GM12878 (cell line): ENCODE measurements around the gene SAAL1. TPM values are rescaled to one million over a fixed set of nuclear protein-coding genes. Genes with fewer than 3 reads are reported as not detected.

Source experiments
- ATAC-seq: fragments of 200-7000 bp; cut with Tn5 transposase; 3 replicates; pipeline ENCODE4 v1.9.1; 2020; ENCODE audit warnings: mild to moderate bottlenecking, moderate library complexity
- BruUV-seq: library from RNA; stranded (reverse); fragments of 400-500 nt; replicated peaks from 2 replicates; lab custom pipeline; 2021; lab: Mats Ljungman, UMichigan
- CTCF ChIA-PET: fragments of 300-600 bp; sonication (Branson Sonifier 250); formaldehyde crosslinking; extraction: SDS; loops from one replicate; lab custom pipeline; 2021; ENCODE audit warnings: inconsistent platforms; lab: Yijun Ruan, JAX
- POLR2A ChIA-PET: fragments of 350-600 bp; formaldehyde crosslinking; extraction: SDS; loops from one replicate; lab custom pipeline; 2021; ENCODE audit warnings: inconsistent platforms; lab: Charles Lee
- RAD21 ChIA-PET: fragments of 300-600 bp; sonication (Branson Sonifier 250); formaldehyde crosslinking; loops from one replicate; lab custom pipeline; 2023; ENCODE audit warnings: antibody characterized with exemption; ENCODE audit not compliant: unreplicated experiment; lab: Charles Lee
- SMC1A ChIA-PET: fragments of 300-600 bp; sonication (Branson Sonifier 250); formaldehyde crosslinking; loops from one replicate; lab custom pipeline; 2023; ENCODE audit not compliant: unreplicated experiment, uncharacterized antibody; lab: Charles Lee
- DNase-seq: peaks from one replicate; pipeline ENCODE4 v3.0.0-alpha.2; 2011; ENCODE audit warnings: low read depth, low spot score
- FAIRE-seq: peaks from 3 replicates; lab custom pipeline; 2011; peaks lifted over from hg19 to GRCh38; lab: Jason Lieb, UNC
- H2AFZ ChIP-seq: 2 replicates; pipeline ENCODE4 v1.6.0; 2011; ENCODE audit warnings: low read depth, low read length, control low read depth; ENCODE audit not compliant: control insufficient read depth
- H3K27ac ChIP-seq: 2 replicates; pipeline ENCODE4 v1.5.1; 2011; ENCODE audit warnings: control low read depth; ENCODE audit not compliant: control insufficient read depth, insufficient read depth
- H3K27me3 ChIP-seq, 2 experiments: replicated peaks in 1 of 2; 2 replicates each; pipeline versions ENCODE4 v1.6.0 to v1.6.1; 2011; ENCODE audit warnings: low read length in 1 of 2; ENCODE audit not compliant: control insufficient read depth in 2 of 2, insufficient read depth in 2 of 2
- H3K36me3 ChIP-seq, 2 experiments: 2 replicates each; pipeline ENCODE4 v1.5.1; 2011; ENCODE audit warnings: low read length in 1 of 2; ENCODE audit not compliant: control insufficient read depth in 2 of 2, insufficient read depth in 2 of 2
- H3K4me1 ChIP-seq: 2 replicates; pipeline ENCODE4 v1.6.1; 2011; ENCODE audit warnings: mild to moderate bottlenecking, low read length, moderate library complexity, mixed read lengths; ENCODE audit not compliant: control insufficient read depth, insufficient read depth
- H3K4me2 ChIP-seq: 2 replicates; pipeline ENCODE4 v1.6.0; 2011; ENCODE audit warnings: control low read depth; ENCODE audit not compliant: control insufficient read depth, insufficient read depth
- H3K4me3 ChIP-seq: fragments of 200-600 bp; sonication (generic); 2 replicates; pipeline ENCODE4 v1.5.1; 2016
- H3K79me2 ChIP-seq: 2 replicates; pipeline ENCODE4 v1.6.0; 2011; ENCODE audit warnings: low read length; ENCODE audit not compliant: control insufficient read depth, insufficient read depth
- H3K9ac ChIP-seq: 2 replicates; pipeline ENCODE4 v1.8.0; 2011; ENCODE audit warnings: low read length, control low read depth, mixed read lengths; ENCODE audit not compliant: control insufficient read depth, insufficient read depth
- H3K9me3 ChIP-seq: replicated peaks from 3 replicates; pipeline ENCODE4 v1.5.1; 2011; ENCODE audit warnings: mild to moderate bottlenecking, low read length; ENCODE audit not compliant: control insufficient read depth, insufficient read depth
- H4K20me1 ChIP-seq: 2 replicates; pipeline ENCODE4 v1.6.0; 2011; ENCODE audit not compliant: control insufficient read depth, insufficient read depth
- CEBPB ChIP-seq, 2 experiments: fragments of 150-350 bp in 1 of 2; IDR thresholded peaks; 2 replicates each; pipeline ENCODE4 v1.6.1; 2012 to 2014; ENCODE audit warnings: low read depth in 2 of 2, low read length in 2 of 2, borderline replicate concordance in 1 of 2, inconsistent platforms in 1 of 2
- DPF2 ChIP-seq: fragments of 450-650 bp; IDR thresholded peaks from 2 replicates; pipeline ENCODE4 v1.6.1; 2017; ENCODE audit warnings: mild to moderate bottlenecking
- FOXM1 ChIP-seq: IDR thresholded peaks from 2 replicates; pipeline ENCODE4 v1.6.1; 2012; ENCODE audit warnings: low read depth, mild to moderate bottlenecking, inconsistent platforms, low read length, moderate library complexity
- GATAD2B ChIP-seq: fragments of 450-650 bp; conservative IDR thresholded peaks from 2 replicates; pipeline ENCODE4 v1.6.1; 2017; ENCODE audit warnings: low read depth, mild to moderate bottlenecking, moderate library complexity
- KAT2A ChIP-seq: conservative IDR thresholded peaks from 2 replicates; pipeline ENCODE4 v1.6.1; 2011; ENCODE audit warnings: low read depth, low read length; ENCODE audit not compliant: control insufficient read depth
- MEF2A ChIP-seq: IDR thresholded peaks from 2 replicates; pipeline ENCODE4 v1.6.1; 2011; ENCODE audit warnings: low read depth, mild to moderate bottlenecking, low read length, moderate library complexity; ENCODE audit not compliant: insufficient read depth
- MLLT1 ChIP-seq: fragments of 450-650 bp; IDR thresholded peaks from 2 replicates; pipeline ENCODE4 v1.6.1; 2016; ENCODE audit warnings: mild to moderate bottlenecking
- MTA2 ChIP-seq: fragments of 450-650 bp; IDR thresholded peaks from 2 replicates; pipeline ENCODE4 v1.6.1; 2016; ENCODE audit warnings: low read depth, mild to moderate bottlenecking, moderate library complexity
- POLR2A ChIP-seq: IDR thresholded peaks from 2 replicates; pipeline ENCODE4 v1.6.1; 2011; ENCODE audit warnings: low read depth, mild to moderate bottlenecking, low read length
- SMC3 ChIP-seq: IDR thresholded peaks from 2 replicates; pipeline ENCODE4 v1.6.1; 2011; ENCODE audit warnings: low read length, improper control_type of control experiment, borderline replicate concordance
- TAF1 ChIP-seq: IDR thresholded peaks from 2 replicates; pipeline ENCODE4 v1.6.1; 2011; ENCODE audit warnings: mild to moderate bottlenecking, low read depth, low read length, borderline replicate concordance
- ZNF274 ChIP-seq: IDR thresholded peaks from one replicate; pipeline ENCODE4 v1.8.0; 2011; ENCODE audit not compliant: insufficient read length, insufficient read depth
- ZZZ3 ChIP-seq: IDR thresholded peaks from 2 replicates; pipeline ENCODE4 v1.6.1; 2011; ENCODE audit warnings: low read depth; ENCODE audit not compliant: control insufficient read depth, insufficient read length
- WGBS: methylation state at CpG from one replicate; pipeline ENCODE4 v1.1.6; 2016; ENCODE audit warnings: low lambda C conversion rate; ENCODE audit not compliant: insufficient replicate concordance, insufficient coverage; ENCODE audit errors: missing lambda C conversion rate; 5-methylcytosine and 5-hydroxymethylcytosine counted together
- in situ Hi-C: fragments of 300-500 bp; cut with MboI; formaldehyde crosslinking; loops from 9 replicates; pipeline ENCODE4 v1.14.3; 2018; ENCODE audit warnings: mixed read lengths
- intact Hi-C: fragments of 100-400 bp; cut with micrococcal nuclease; formaldehyde crosslinking; loops from one replicate; pipeline ENCODE4 v1.14.2; 2022; ENCODE audit not compliant: unreplicated experiment
- polyA plus RNA-seq, 11 experiments: library from polyadenylated mRNA; depleted of rRNA in 4 of 11; unstranded in 6 of 11; stranded (reverse) in 5 of 11; fragments of >200 nt; fragmentation: Nextera tagmentation in 4 of 11; fragmentation: Illumina TruSeq in 1 of 11; extraction: Ambion mirVana in 4 of 11; extraction: Trizol in 1 of 11; gene quantifications; 1 replicate in 1 of 11; 2 replicates in 10 of 11; pipeline versions ENCODE4 v1.2.1 to v1.2.3, GENCODE V29; 2011 to 2016; ENCODE audit warnings: inconsistent platforms in 2 of 11, missing spikeins in 2 of 11, low read depth in 1 of 11
- total RNA-seq, 4 experiments: library from RNA; depleted of rRNA in 3 of 4; stranded (reverse); fragments of >200 nt in 3 of 4; fragmentation: Illumina TruSeq in 1 of 4; extraction: Trizol in 1 of 4; gene quantifications; 2 replicates each; pipeline versions ENCODE4 v1.2.1 to v1.2.3, GENCODE V29; 2013 to 2021
- TF ChIP-seq, protein P1 (sequence below): fragments of 450-650 bp; IDR thresholded peaks from 2 replicates; pipeline ENCODE4 v1.6.1; 2017; ENCODE audit warnings: borderline replicate concordance
- TF ChIP-seq, protein P2 (sequence below): fragments of 450-650 bp; IDR thresholded peaks from 2 replicates; pipeline ENCODE4 v1.6.1; 2018; ENCODE audit warnings: mild to moderate bottlenecking, low read depth, moderate library complexity; ENCODE audit not compliant: partially characterized antibody

Gene SAAL1
- total and polyA plus RNA-seq, 10 of the 15 experiments (the other 5 are each of a cell fraction or from before 2014, with no cell fraction given), result 26.3 to 59.4 (median 43.8) TPM

DNA sequence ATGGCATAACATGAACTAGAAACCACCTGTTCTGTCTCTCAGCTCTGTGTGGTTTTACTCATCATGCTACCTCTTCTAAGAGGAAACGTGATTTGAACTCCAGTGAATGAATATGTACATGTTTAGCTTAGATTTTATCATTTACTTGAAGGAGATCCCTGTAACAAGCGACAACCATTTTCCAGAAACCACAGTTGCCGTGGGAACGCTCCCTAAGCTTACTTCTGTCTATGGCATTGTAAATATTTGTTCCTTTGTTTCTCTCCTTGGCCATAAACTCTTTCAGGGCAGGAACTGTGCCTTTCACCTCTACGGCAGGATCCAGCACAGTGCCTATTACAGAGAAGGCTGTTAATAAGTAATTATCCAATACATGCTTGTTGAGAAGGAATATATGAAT lies 42.8 kb downstream of the SAAL1 start:
- CTCF ChIA-PET, result interaction anchor here (0.7 to 1.2 kb wide), 3 partner anchors 16 to 43 kb away, joined by 3 read pairs; no protein-coding TSS in a partner anchor
- WGBS, result 84% methylated on average over 5 of the region's 5 CpGs
- H3K4me3 ChIP-seq, result no peak overlapping the region
- POLR2A ChIA-PET, result no interaction called here
- no peak overlapping the region for H3K9ac ChIP-seq
- in situ Hi-C loops, result no loop called here
- SMC1A ChIA-PET, result interaction anchor here (0.5 to 1.0 kb wide), 3 partner anchors 9 to 49 kb away, joined by 3 read pairs; no protein-coding TSS in a partner anchor
- intact Hi-C loops, result no loop called here
- no peaks in the 10 kb centered on the region for H3K79me2 ChIP-seq
- no peak for DNase-seq
- FAIRE-seq, result no peak
- no peak overlapping the region for H2AFZ ChIP-seq
- no peaks in the 10 kb centered on the region for H3K36me3 ChIP-seq
- no peak overlapping the region for H3K27ac ChIP-seq
- no TSS peak for BruUV-seq
- no peaks in the 10 kb centered on the region for H3K9me3 ChIP-seq
- ATAC-seq, result no peak
- no peak overlapping the region for H3K4me2 ChIP-seq
- TF ChIP-seq, protein P1, sequence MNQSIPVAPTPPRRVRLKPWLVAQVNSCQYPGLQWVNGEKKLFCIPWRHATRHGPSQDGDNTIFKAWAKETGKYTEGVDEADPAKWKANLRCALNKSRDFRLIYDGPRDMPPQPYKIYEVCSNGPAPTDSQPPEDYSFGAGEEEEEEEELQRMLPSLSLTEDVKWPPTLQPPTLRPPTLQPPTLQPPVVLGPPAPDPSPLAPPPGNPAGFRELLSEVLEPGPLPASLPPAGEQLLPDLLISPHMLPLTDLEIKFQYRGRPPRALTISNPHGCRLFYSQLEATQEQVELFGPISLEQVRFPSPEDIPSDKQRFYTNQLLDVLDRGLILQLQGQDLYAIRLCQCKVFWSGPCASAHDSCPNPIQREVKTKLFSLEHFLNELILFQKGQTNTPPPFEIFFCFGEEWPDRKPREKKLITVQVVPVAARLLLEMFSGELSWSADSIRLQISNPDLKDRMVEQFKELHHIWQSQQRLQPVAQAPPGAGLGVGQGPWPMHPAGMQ, result no peak
- no peak for TF ChIP-seq GATAD2B
- TF ChIP-seq POLR2A, result no peak
- TF ChIP-seq KAT2A, result no peak
- TF ChIP-seq FOXM1, result no peak
- TF ChIP-seq MEF2A, result no peak
- TF ChIP-seq SMC3, result no peak
- TF ChIP-seq TAF1, result no peak
- no peak for TF ChIP-seq MTA2
- TF ChIP-seq CEBPB (IDR thresholded peaks at IDR 0.05; ENCODE audit: borderline replicate concordance in 1 of 2, low read depth in 2 of 2, low read length in 2 of 2), result no peak
- no peak for TF ChIP-seq DPF2
- TF ChIP-seq, protein P2, sequence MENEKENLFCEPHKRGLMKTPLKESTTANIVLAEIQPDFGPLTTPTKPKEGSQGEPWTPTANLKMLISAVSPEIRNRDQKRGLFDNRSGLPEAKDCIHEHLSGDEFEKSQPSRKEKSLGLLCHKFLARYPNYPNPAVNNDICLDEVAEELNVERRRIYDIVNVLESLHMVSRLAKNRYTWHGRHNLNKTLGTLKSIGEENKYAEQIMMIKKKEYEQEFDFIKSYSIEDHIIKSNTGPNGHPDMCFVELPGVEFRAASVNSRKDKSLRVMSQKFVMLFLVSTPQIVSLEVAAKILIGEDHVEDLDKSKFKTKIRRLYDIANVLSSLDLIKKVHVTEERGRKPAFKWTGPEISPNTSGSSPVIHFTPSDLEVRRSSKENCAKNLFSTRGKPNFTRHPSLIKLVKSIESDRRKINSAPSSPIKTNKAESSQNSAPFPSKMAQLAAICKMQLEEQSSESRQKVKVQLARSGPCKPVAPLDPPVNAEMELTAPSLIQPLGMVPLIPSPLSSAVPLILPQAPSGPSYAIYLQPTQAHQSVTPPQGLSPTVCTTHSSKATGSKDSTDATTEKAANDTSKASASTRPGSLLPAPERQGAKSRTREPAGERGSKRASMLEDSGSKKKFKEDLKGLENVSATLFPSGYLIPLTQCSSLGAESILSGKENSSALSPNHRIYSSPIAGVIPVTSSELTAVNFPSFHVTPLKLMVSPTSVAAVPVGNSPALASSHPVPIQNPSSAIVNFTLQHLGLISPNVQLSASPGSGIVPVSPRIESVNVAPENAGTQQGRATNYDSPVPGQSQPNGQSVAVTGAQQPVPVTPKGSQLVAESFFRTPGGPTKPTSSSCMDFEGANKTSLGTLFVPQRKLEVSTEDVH, result no peak
- TF ChIP-seq ZZZ3, result no peak
- no peak for TF ChIP-seq ZNF274
- TF ChIP-seq MLLT1, result no peak
- RAD21 ChIA-PET, result no interaction called here
- H3K27me3 ChIP-seq, result no peaks in the 10 kb centered on the region
- no peaks in the 10 kb centered on the region for H4K20me1 ChIP-seq
- H3K4me1 ChIP-seq, result no peaks in the 10 kb centered on the region
